Heart right ventricle (tissue), 16 donors: ENCODE measurements around the gene PAX5. TPM values are rescaled to one million over a fixed set of nuclear protein-coding genes. Genes with fewer than 3 reads are reported as not detected.

Experiments used
- ATAC-seq, 8 donors: fragments of 200-7000 bp; cut with Tn5 transposase; one replicate each; pipeline ENCODE4 v1.9.1; 2020; ENCODE audit warnings: mild to moderate bottlenecking in 8 of 8, moderate library complexity in 8 of 8, moderate number of reproducible peaks in 1 of 8
- DNase-seq, 2 donors: peaks; one replicate each; pipeline ENCODE4 v3.0.0-alpha.2; 2020
- H3K27ac ChIP-seq, 10 donors: fragments of 200-600 bp; sonication (generic) in 2 of 10; one replicate each; pipeline versions ENCODE4 v1.5.0 to v1.8.0; 2020 to 2022; ENCODE audit warnings: mild to moderate bottlenecking in 3 of 10
- H3K27me3 ChIP-seq, 7 donors: fragments of 200-600 bp; one replicate each; pipeline ENCODE4 v1.8.0; 2021 to 2022; ENCODE audit warnings: mild to moderate bottlenecking in 2 of 7
- H3K36me3 ChIP-seq, 9 donors: fragments of 200-600 bp; sonication (generic) in 1 of 9; one replicate each; pipeline versions ENCODE4 v1.5.0 to v1.8.0; 2020 to 2022; ENCODE audit warnings: mild to moderate bottlenecking in 2 of 9
- H3K4me1 ChIP-seq, 9 donors: fragments of 200-600 bp; sonication (generic) in 1 of 9; one replicate each; pipeline versions ENCODE4 v1.5.0 to v1.8.0; 2020 to 2022; ENCODE audit warnings: mild to moderate bottlenecking in 4 of 9
- H3K4me3 ChIP-seq, 10 donors: fragments of 200-600 bp; sonication (generic) in 2 of 10; one replicate each; pipeline versions ENCODE4 v1.5.0 to v1.8.0; 2020 to 2022; ENCODE audit warnings: mild to moderate bottlenecking in 7 of 10, moderate library complexity in 2 of 10
- H3K9me3 ChIP-seq, 11 donors: fragments of 200-600 bp in 10 of 11; sonication (generic) in 2 of 11; one replicate each; pipeline versions ENCODE4 v1.5.0 to v1.8.0; 2013 to 2022; ENCODE audit warnings: mild to moderate bottlenecking in 2 of 11, control low read depth in 1 of 11, moderate library complexity in 1 of 11
- WGBS, 2 donors: extraction: QIAGEN DNeasy Blood & Tissue Kit; methylation state at CpG; one replicate each; pipeline ENCODE4 v1.1.7; 2013; ENCODE audit warnings: inconsistent platforms in 1 of 2; 5-methylcytosine and 5-hydroxymethylcytosine counted together
- intact Hi-C, 10 donors: fragments of 100-400 bp; cut with DNase I; formaldehyde crosslinking; loops; one replicate each; pipeline versions ENCODE4 v1.11.1 to v1.14.2; 2022
- polyA plus RNA-seq, 2 donors: library from polyadenylated mRNA; stranded (reverse); fragments of 200-250 nt; gene quantifications; one replicate each; pipeline ENCODE4 v1.2.3, GENCODE V29; 2013
- total RNA-seq, 10 donors: library from RNA; stranded (reverse); fragmentation: NEBNext Ultra II Directional in 3 of 10; extraction: Animal tissue kit (Norgen Biotek cat#: 25700) in 3 of 10; gene quantifications; one replicate each; pipeline versions ENCODE4 v1.2.1 to v1.2.4, GENCODE V29; 2021 to 2023
- TF ChIP-seq, protein P1 (sequence below), 9 donors: fragments of 200-600 bp; sonication (generic) in 2 of 9; IDR thresholded peaks; one replicate each; pipeline versions ENCODE4 v1.5.0 to v1.8.0; 2021 to 2022; ENCODE audit warnings: antibody characterized with exemption in 9 of 9, mild to moderate bottlenecking in 5 of 9, moderate library complexity in 1 of 9
- donor health status: Arrhythmogenic right ventricular cardiomyopathy.
- donor health status: ischemic (EF 13 %, LVEDD 7.1; RV severe dilation, severe dysfunction).
- donor health status: healthy with polysubstance abuse.
- donor health status: DM: no; HTN: yes; CAD: no.
- donor health status: DM: no; HTN: no; CAD: no.
- donor health status: ischemic (EF 25% LVEDD 6.9; RV normal size, moderate dysfunction).
- donor health status: ischemic (EF 25% LVEDD 5.7; RV mildly dilated, moderate dysfunction).
- donor health status: healthy.
- donor health status: DM: yes; HTN: yes; CAD: no.
- donor health status: Ischemic cardiomyopathy.
- donor health status: ischemic (EF 35%, LVEDD 5.7; RV mildly dilated, moderate dysfunction).
- donor health status: nonischemic (EF 11% LVEDD 7.7; RV severe dilation, severe dysfunction).
- donor health status: DM: yes; HTN: yes; CAD: no.
- donor health status: PGD.
- donor health status: ischemic (EF 29% LVEDD 5.4; RV normal size, mild dysfunction).
- donor health status: nonischemic (EF 23%, LVEDD 6.1; RV moderate dilation, normal function).

The PAX5 gene
- total and polyA plus RNA-seq, 12 donors: under 0.01 to 0.09 TPM; not detected in 10

DNA sequence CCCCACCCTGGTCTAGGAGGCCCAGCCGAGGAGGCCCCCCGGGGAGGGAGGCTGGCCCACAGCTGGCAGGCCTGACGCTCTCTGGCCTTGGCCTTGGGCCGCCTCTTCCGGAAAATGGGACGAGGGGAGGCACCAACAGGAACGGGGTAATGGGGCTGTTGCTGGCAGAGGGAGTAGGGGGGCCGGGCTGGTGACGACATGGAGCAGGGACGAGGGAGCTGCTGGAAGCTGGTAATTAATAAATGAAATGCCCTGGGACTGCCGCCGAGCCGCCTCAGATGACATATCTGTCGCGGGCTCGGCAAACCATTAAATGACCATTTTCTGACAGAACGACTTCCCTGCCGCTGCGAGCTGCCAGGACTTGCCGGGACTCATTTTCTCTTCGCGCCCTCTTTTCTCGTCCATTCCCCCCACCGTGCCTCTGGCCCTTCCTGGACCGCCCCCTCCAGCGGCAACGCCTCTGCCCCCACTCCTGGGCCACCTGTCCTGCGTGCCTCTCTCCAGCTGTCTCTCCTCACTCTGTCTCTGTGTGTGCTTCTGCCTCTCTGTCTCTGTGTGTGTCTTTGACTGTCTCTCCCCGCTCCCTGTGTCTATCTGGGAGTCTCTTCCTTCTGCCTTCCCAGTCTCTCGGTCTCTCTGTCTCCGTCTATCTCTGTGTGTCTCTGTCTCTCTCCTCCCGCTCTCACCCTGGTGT is 215.7 kb downstream of the PAX5 start:
- Histone ChIP-seq H3K27ac (no peak overlapping the region), H3K4me3 (peak overlapping the region in 9 of 10 donors; percentile 14 to 46 (median 32)), H3K4me1 (peaks cover 0 to 15% (median 6%) of the 10 kb centered on the region in 9 donors), H3K9me3 (no peaks in the 10 kb centered on the region), H3K36me3 (no peaks in the 10 kb centered on the region), H3K27me3 (peaks cover 5 to 67% (median 59%) of the 10 kb centered on the region in 7 donors)
- 7 to 10% methylated on average over 32 of the region's 32 CpGs for WGBS, 2 donors
- TF ChIP-seq, protein P1, sequence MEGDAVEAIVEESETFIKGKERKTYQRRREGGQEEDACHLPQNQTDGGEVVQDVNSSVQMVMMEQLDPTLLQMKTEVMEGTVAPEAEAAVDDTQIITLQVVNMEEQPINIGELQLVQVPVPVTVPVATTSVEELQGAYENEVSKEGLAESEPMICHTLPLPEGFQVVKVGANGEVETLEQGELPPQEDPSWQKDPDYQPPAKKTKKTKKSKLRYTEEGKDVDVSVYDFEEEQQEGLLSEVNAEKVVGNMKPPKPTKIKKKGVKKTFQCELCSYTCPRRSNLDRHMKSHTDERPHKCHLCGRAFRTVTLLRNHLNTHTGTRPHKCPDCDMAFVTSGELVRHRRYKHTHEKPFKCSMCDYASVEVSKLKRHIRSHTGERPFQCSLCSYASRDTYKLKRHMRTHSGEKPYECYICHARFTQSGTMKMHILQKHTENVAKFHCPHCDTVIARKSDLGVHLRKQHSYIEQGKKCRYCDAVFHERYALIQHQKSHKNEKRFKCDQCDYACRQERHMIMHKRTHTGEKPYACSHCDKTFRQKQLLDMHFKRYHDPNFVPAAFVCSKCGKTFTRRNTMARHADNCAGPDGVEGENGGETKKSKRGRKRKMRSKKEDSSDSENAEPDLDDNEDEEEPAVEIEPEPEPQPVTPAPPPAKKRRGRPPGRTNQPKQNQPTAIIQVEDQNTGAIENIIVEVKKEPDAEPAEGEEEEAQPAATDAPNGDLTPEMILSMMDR (IDR thresholded peaks at IDR 0.05): no peak
- intact Hi-C loops: no loop called here
- peak; percentile 28 to 63 (median 48) for ATAC-seq
- peak in 1 of 2 donors; percentile 11 for DNase-seq

DNA sequence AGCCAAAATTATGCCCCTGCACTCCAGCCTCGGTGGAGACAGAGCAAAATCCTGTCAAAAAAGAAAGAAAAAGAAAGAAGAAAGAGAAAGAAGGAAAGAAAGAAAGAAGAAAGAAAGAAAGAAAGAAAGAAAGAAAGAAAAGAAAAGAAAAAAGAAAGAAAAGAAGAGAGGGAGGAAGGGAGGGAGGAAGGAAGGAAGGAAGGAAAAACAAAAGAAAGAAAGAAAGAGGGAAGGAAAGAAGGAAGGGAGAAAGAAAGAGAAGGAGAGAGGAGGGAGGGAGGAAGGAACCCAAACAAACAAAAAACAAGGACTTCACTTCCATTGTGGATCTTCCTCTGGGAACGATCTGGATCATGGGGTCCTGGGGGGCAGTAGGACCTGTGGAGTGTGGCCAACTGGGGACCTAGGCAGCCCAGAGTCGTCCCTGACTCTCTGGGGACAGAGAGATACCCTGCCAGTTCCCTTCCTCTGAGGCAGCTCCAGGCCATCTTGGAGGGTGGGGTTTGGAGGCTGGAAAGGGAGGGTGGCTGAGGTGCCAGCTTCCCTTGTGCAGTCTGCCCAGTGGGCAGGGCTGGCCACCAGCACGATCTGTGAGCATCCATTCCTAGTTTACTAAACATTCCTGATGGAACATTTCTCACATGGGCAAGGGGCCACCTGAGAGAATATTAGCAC is 216.8 kb downstream of the PAX5 start:
- TF ChIP-seq, protein P1 (IDR thresholded peaks at IDR 0.05): no peak
- Histone ChIP-seq H3K9me3 (peaks cover 0 to 6% (median 0%) of the 10 kb centered on the region in 11 donors), H3K36me3 (no peaks in the 10 kb centered on the region), H3K27me3 (peaks cover 5 to 64% (median 57%) of the 10 kb centered on the region in 7 donors), H3K4me3 (no peak overlapping the region), H3K27ac (no peak overlapping the region), H3K4me1 (peaks cover 0 to 15% (median 6%) of the 10 kb centered on the region in 9 donors)
- intact Hi-C loops: no loop called here
- DNase-seq: no peak
- no peak for ATAC-seq
- 62 to 70% methylated on average over 4 of the region's 4 CpGs for WGBS, 2 donors

DNA sequence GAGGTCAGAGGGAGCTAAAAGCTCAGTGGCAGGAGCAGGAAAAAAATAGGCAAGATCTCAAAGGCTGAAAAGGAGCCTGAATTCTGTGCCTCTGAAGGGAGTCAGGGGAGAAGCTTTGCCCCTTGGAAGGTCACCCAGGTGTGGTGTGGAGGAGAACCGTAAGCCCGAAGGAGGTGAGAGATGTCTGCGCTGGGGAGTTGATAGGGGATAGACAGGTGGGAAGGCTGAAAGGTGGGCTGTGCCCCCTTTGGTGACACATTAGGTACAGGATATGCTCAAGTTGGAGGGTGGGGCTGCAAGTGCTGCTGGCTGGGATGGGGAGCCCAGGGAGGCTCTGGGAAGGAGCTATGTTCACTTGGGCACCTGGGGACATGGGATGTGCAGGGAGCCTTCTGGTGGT is 217.7 kb downstream of the PAX5 start:
- H3K27me3 ChIP-seq: peaks cover 5 to 65% (median 60%) of the 10 kb centered on the region in 7 donors
- no peak overlapping the region for H3K27ac ChIP-seq
- DNase-seq: no peak
- peaks cover 0 to 15% (median 6%) of the 10 kb centered on the region in 9 donors for H3K4me1 ChIP-seq
- peaks cover 0 to 6% (median 0%) of the 10 kb centered on the region in 11 donors for H3K9me3 ChIP-seq
- no peak overlapping the region for H3K4me3 ChIP-seq
- H3K36me3 ChIP-seq: no peaks in the 10 kb centered on the region
- ATAC-seq: no peak
- intact Hi-C loops: no loop called here
- TF ChIP-seq, protein P1 (IDR thresholded peaks at IDR 0.05): no peak
- 84 to 98% methylated on average over 3 of the region's 3 CpGs for WGBS, 2 donors

DNA sequence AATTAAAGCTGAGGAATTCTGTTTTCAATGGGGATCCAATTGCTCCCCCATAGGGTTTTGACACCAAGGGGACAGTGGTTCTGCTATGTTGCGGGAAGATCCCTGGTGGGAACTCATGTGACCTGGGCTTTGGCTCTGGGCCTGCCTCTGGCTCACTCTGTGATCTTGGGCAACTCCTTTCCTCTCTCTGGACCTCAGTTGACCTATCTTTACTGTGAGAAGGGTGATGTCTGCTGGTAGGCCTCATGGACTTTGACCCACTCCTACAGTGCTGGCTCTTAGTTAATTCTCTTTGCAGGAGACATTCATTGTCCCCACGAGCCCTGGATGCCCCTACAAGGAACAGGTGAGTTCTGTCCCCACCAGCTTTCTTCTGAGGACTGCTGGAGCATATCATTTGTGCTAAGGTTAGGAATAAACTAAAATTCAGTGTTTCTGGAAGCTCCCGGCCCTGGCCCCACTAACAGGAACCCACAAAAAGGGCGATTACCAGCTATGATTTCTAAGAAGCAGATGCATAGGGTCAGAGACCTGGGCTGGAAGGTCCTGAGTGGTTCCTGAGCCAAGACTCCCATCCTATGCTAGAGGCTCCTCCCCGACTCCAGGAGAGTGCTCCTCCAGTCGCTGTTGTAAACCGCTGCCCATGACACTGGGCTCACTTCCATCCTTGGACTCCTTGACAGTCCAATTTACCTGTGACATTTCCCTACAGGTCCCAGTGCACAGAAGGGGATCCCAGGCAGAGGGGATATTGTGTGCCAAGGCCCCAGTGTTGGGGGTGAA is 218.3 kb downstream of the PAX5 start:
- H3K36me3 ChIP-seq: no peaks in the 10 kb centered on the region
- no peak overlapping the region for H3K4me3 ChIP-seq
- TF ChIP-seq, protein P1 (IDR thresholded peaks at IDR 0.05): no peak
- no peak overlapping the region for H3K27ac ChIP-seq
- intact Hi-C loops: no loop called here
- DNase-seq (no peak), ATAC-seq (no peak)
- H3K9me3 ChIP-seq: peaks cover 0 to 6% (median 0%) of the 10 kb centered on the region in 11 donors
- peaks cover 0 to 15% (median 6%) of the 10 kb centered on the region in 9 donors for H3K4me1 ChIP-seq
- WGBS, 2 donors: 86 to 87% methylated on average over 7 of the region's 7 CpGs
- H3K27me3 ChIP-seq: peaks cover 5 to 61% (median 57%) of the 10 kb centered on the region in 7 donors
